Left ventricle myocardium inferior (tissue), 1 donor: ENCODE measurements around the gene SDK1. TPM values are rescaled to one million over a fixed set of nuclear protein-coding genes. Genes with fewer than 3 reads are reported as not detected.

Experiments
- DNase-seq: peaks from one replicate; pipeline ENCODE4 v3.0.0-alpha.2; 2020
- H3K27ac ChIP-seq: fragments of 200-600 bp; replicated peaks from 2 replicates; pipeline ENCODE4 v1.8.0; 2021
- H3K27me3 ChIP-seq: fragments of 200-600 bp; 2 replicates; pipeline ENCODE4 v1.8.0; 2021; ENCODE audit warnings: low read depth
- H3K36me3 ChIP-seq: fragments of 200-600 bp; 2 replicates; pipeline ENCODE4 v1.8.0; 2021
- H3K4me1 ChIP-seq: fragments of 200-600 bp; 2 replicates; pipeline ENCODE4 v1.8.0; 2021
- H3K4me3 ChIP-seq: fragments of 200-600 bp; 2 replicates; pipeline ENCODE4 v1.8.0; 2021; ENCODE audit warnings: mild to moderate bottlenecking, moderate library complexity
- H3K9me3 ChIP-seq: fragments of 200-600 bp; replicated peaks from 2 replicates; pipeline ENCODE4 v1.8.0; 2021
- CTCF ChIP-seq: fragments of 200-600 bp; IDR thresholded peaks from 2 replicates; pipeline ENCODE4 v1.8.0; 2021; ENCODE audit warnings: antibody characterized with exemption, mild to moderate bottlenecking, borderline replicate concordance
- intact Hi-C: fragments of 100-400 bp; cut with micrococcal nuclease; formaldehyde crosslinking; loops from one replicate; pipeline ENCODE4 v1.11.0; 2022
- total RNA-seq: library from RNA; stranded (reverse); fragmentation: NEBNext Ultra II Directional; extraction: Animal tissue kit (Norgen Biotek cat#: 25700); gene quantifications from one replicate; pipeline ENCODE4 v1.2.1, GENCODE V29; 2021
- donor health status: DM: no; HTN: yes; CAD: no; lungs with severe emphysema.

SDK1 gene
- total RNA-seq, 1 donor from 2014 or later: 1.3 TPM

GRCh38 chr7:3336042-3336665, 35.1 kb downstream of the SDK1 start:
- H3K9me3 ChIP-seq: no peaks in the 10 kb centered on the region
- intact Hi-C loops: no loop called here
- peaks cover 16% of the 10 kb centered on the region for H3K27me3 ChIP-seq
- H3K4me3 ChIP-seq: no peak overlapping the region
- no peaks in the 10 kb centered on the region for H3K36me3 ChIP-seq
- no peak overlapping the region for H3K27ac ChIP-seq
- TF ChIP-seq CTCF: no peak
- H3K4me1 ChIP-seq: no peaks in the 10 kb centered on the region
- DNase-seq: no peak

GRCh38 chr7:3338161-3338560, 37.1 kb downstream of the SDK1 start:
- TF ChIP-seq CTCF: no peak
- Histone ChIP-seq H3K4me3 (no peak overlapping the region), H3K9me3 (no peaks in the 10 kb centered on the region), H3K27me3 (peaks cover 16% of the 10 kb centered on the region), H3K27ac (no peak overlapping the region), H3K36me3 (no peaks in the 10 kb centered on the region), H3K4me1 (no peaks in the 10 kb centered on the region)
- DNase-seq: no peak
- intact Hi-C loops: no loop called here

GRCh38 chr7:3345699-3346481, 44.8 kb downstream of the SDK1 start:
- no peaks in the 10 kb centered on the region for H3K36me3 ChIP-seq
- H3K9me3 ChIP-seq: no peaks in the 10 kb centered on the region
- DNase-seq: no peak
- no peak overlapping the region for H3K4me3 ChIP-seq
- intact Hi-C loops: no loop called here
- no peaks in the 10 kb centered on the region for H3K27me3 ChIP-seq
- no peak overlapping the region for H3K27ac ChIP-seq
- H3K4me1 ChIP-seq: no peaks in the 10 kb centered on the region
- TF ChIP-seq CTCF: no peak

GRCh38 chr7:3349126-3349525, 48.1 kb downstream of the SDK1 start:
- no peak overlapping the region for H3K4me3 ChIP-seq
- no peaks in the 10 kb centered on the region for H3K9me3 ChIP-seq
- intact Hi-C loops: no loop called here
- H3K27me3 ChIP-seq: peaks cover 11% of the 10 kb centered on the region
- H3K36me3 ChIP-seq: no peaks in the 10 kb centered on the region
- no peak overlapping the region for H3K27ac ChIP-seq
- H3K4me1 ChIP-seq: no peaks in the 10 kb centered on the region
- TF ChIP-seq CTCF: no peak
- DNase-seq: no peak

- Histone ChIP-seq H3K27ac (no peak overlapping the region), H3K9me3 (no peaks in the 10 kb centered on the region), H3K4me3 (no peak overlapping the region), H3K4me1 (no peaks in the 10 kb centered on the region), H3K36me3 (no peaks in the 10 kb centered on the region), H3K27me3 (peaks cover 11% of the 10 kb centered on the region)
- no peak for DNase-seq
- TF ChIP-seq CTCF: no peak
- intact Hi-C loops: no loop called here
Measured at GRCh38 chr7:3356173-3356572, 55.1 kb downstream of the SDK1 start.
